Mucosa of rectum (tissue), 2 donors: Measurements from ENCODE around the gene MAPK14.
"Not testable (repeated sequence)": the region's sequence is repeated elsewhere in the genome, so short reads cannot be mapped to it uniquely, and the experiment has no call there.

Experiments
- H3K27ac ChIP-seq, 2 donors: one replicate each; pipeline ENCODE4 v1.7.0; 2013; ENCODE audit warnings: inconsistent platforms in 2 of 2, low read depth in 2 of 2, low read length in 2 of 2
- H3K27me3 ChIP-seq, 2 donors: one replicate each; pipeline ENCODE4 v1.7.0; 2013; ENCODE audit warnings: low read length in 2 of 2; ENCODE audit not compliant: control insufficient read depth in 2 of 2, insufficient read depth in 2 of 2
- H3K36me3 ChIP-seq, 2 donors: one replicate each; pipeline ENCODE4 v1.7.0; 2013; ENCODE audit warnings: low read length in 2 of 2; ENCODE audit not compliant: control insufficient read depth in 2 of 2, insufficient read depth in 2 of 2
- H3K4me1 ChIP-seq, 2 donors: one replicate each; pipeline ENCODE4 v1.7.0; 2013; ENCODE audit warnings: low read length in 2 of 2, mild to moderate bottlenecking in 1 of 2; ENCODE audit not compliant: control insufficient read depth in 2 of 2, insufficient read depth in 2 of 2
- H3K4me3 ChIP-seq, 2 donors: one replicate each; pipeline ENCODE4 v1.7.0; 2013; ENCODE audit warnings: low read length in 2 of 2
- H3K9ac ChIP-seq, 2 donors: one replicate each; pipeline ENCODE4 v1.7.0; 2013; ENCODE audit warnings: low read length in 2 of 2, low read depth in 1 of 2, mild to moderate bottlenecking in 1 of 2
- H3K9me3 ChIP-seq, 2 donors: one replicate each; pipeline ENCODE4 v1.7.0; 2013; ENCODE audit warnings: low read length in 2 of 2; ENCODE audit not compliant: control insufficient read depth in 2 of 2
- donor health status: healthy.
- donor health status: Normal muscosa, but diverticular disease.

MAPK14 gene

DNA sequence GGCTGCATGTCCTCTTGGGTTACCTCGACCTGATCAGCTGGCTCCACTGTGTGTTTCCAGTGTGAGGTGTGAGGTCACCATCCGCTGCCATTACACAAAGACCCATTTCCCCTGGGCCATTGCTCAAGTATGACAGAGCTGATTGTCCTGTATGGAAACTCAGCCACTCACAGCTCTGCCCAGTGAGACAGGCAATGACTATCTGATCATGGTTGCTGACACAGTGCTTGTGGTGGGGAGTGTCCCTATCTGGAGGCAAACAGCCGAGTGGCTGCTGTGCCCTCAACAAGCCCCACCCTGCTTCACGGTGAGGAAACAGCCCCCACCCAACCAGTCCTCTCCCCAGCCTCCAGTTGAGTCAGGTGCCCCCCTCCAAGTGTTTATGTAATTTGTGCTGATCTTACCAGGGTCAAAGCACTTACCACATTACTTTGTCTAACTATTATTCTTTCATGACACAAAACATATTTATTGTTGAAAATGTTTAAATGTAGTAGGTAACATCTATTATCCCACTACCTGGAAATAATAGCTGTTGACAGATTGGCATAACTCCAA, 91.0 kb downstream of the MAPK14 start:
- peaks cover 35 to 41% of the 10 kb centered on the region in 2 donors for H3K4me1 ChIP-seq
- H3K9ac ChIP-seq: no peak overlapping the region
- peak overlapping the region; percentile 43 to 53 for H3K27ac ChIP-seq
- no peaks in the 10 kb centered on the region for H3K27me3 ChIP-seq
- peaks cover 0 to 4% of the 10 kb centered on the region in 2 donors for H3K36me3 ChIP-seq
- H3K9me3 ChIP-seq: no peaks in the 10 kb centered on the region
- H3K4me3 ChIP-seq: no peak overlapping the region

DNA sequence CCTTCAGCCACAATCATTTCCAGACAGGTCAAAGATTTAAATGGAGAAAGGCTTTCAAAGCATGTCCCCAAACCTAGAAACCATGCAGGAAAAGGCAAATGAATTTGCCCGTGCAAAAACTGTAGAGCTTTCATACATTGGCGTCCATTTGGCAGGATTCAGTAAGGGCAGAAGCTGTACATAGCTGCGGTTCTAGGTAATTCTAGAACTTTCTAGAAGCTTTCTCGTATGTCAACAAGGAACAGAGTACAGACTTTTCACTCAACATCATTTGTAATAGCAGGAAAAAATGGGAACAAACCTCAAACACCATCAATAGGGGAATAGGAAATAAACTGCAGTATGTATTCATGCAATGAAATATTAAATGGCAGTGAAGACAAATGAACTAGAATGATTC, 91.6 kb downstream of the MAPK14 start:
- Histone ChIP-seq H3K27ac (peak overlapping the region; percentile 21 to 25), H3K36me3 (peaks cover 0 to 4% of the 10 kb centered on the region in 2 donors), H3K4me1 (peaks cover 37 to 38% of the 10 kb centered on the region in 2 donors), H3K9me3 (no peaks in the 10 kb centered on the region), H3K9ac (no peak overlapping the region), H3K4me3 (no peak overlapping the region), H3K27me3 (no peaks in the 10 kb centered on the region)

DNA sequence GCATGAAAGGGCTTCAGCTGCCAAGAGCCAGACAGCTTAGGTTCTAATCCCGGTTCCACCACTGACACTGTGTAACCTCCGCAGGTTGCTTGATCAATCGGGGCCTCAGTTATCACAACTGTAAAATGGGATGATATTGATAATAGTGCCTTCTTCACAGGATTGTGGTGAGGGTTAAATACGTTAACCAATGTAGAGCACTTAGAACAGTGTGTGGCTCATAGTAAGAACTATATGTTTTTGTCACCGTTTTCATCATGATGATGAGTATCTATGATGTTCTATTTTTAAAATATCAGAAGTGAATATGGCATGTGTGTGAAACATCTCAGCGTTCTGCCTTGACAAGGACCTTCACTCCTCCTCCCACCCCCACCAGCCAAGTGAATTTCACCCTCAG, 92.4 kb downstream of the MAPK14 start:
- no peaks in the 10 kb centered on the region for H3K9me3 ChIP-seq
- H3K36me3 ChIP-seq: peaks cover 0 to 4% of the 10 kb centered on the region in 2 donors
- H3K4me3 ChIP-seq: peak overlapping the region in 1 of 2 donors; percentile 61
- peaks cover 32% of the 10 kb centered on the region in 2 donors for H3K4me1 ChIP-seq
- no peaks in the 10 kb centered on the region for H3K27me3 ChIP-seq
- H3K9ac ChIP-seq: peak overlapping the region; percentile 35 to 69
- peak overlapping the region; percentile 92 to 95 for H3K27ac ChIP-seq

DNA sequence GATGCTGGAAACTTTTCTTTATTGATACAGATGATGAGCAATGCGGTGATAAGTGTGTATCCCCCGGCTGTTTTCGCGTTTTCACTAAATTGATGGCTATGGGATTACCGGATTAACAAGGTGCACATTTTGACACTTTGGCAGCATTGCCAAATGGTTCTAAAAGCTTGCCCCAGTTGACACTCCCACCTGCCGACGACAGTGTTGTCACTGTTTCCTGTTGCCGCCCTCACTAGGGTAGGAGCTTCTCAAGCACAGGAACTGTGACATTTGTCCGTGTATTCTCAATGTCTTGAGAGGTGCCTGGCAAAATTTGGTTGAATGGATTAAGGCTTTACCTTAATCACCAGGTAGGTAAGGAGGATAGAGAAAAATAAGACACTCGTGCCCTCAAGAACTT, 92.9 kb downstream of the MAPK14 start:
- H3K27me3 ChIP-seq: no peaks in the 10 kb centered on the region
- H3K4me3 ChIP-seq: peak overlapping the region; percentile 31 to 61
- peak overlapping the region; percentile 92 to 95 for H3K27ac ChIP-seq
- no peaks in the 10 kb centered on the region for H3K9me3 ChIP-seq
- peaks cover 0 to 4% of the 10 kb centered on the region in 2 donors for H3K36me3 ChIP-seq
- H3K9ac ChIP-seq: peak overlapping the region; percentile 60 to 69
- H3K4me1 ChIP-seq: peaks cover 28 to 30% of the 10 kb centered on the region in 2 donors

DNA sequence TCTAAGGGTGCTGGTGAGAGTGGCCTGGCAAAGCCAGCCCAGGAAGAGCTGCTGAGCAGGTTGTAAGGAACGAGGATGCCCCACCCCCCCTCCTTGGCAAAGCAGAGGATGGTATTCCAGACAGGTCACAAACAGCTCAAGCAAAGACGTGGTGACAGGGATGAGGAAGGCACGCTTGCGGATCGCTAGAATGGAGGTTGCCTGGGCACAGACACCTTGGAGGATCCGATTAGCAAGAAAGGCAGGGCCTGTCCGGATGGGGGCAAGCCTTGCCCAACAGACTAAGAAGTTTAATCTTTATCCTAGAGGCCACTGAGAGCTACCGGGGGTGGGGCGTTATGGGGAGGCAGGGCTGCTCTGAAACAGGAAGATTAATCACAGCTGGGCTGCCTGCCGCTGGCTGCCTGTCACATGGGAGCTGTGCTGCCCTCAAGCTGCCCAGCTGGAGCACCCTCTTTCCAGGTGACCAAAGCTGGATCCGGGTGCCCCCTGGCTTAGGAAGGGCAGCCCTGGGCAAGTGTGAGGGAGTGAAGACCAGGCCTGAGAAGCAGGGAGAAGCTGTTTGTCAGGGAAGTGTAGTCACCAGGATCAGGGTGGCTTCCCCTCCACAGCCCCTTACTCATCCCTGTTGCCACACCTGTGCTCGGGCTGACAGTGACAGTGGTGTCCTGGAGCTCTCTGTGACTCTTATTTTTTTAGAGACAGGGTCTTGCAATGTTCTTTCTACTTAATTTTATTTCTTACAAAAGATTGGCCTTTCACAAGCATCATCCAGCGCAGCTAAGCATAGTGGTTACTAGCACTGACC, 93.6 kb downstream of the MAPK14 start:
- Histone ChIP-seq H3K9me3 (no peaks in the 10 kb centered on the region), H3K27me3 (no peaks in the 10 kb centered on the region), H3K36me3 (peaks cover 0 to 4% of the 10 kb centered on the region in 2 donors), H3K4me1 (peaks cover 26 to 30% of the 10 kb centered on the region in 2 donors), H3K9ac (peak overlapping the region; percentile 63 to 69), H3K27ac (peak overlapping the region; percentile 92 to 95), H3K4me3 (peak overlapping the region; percentile 31 to 61)

DNA sequence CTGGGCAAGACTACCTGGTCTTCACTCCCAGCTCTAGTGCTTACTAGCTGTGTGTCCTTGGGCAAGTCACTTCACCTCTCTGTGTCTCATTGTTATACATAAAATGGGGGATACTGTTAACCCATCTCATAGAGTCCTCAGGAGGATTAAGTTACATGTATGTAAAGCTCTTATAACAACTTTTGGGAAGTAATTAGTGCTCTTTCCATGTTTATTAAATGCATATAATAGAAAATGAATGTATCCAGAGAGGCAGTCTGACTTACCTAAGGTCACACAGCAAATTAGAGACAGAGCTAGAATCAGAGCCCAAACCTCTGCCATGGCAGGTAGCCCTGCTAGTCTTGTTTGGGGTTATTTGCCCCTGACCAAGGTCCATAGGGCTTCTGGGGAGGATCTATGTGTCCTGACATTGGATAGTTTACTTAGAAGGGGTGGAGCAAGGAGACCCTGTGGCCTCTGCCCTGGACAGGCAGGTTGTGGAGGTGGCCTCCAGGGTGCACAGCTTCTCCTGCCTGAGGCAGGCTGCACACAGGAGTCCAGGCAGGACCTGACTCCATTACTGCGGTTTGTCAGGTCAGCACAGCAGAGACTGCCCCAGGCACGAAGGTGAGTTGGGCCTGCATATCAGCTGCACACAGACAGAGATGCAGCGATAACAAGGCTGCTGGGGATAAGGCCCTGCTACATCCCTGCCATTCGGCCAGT, 94.3 kb downstream of the MAPK14 start:
- no peaks in the 10 kb centered on the region for H3K9me3 ChIP-seq
- peak overlapping the region; percentile 92 to 95 for H3K27ac ChIP-seq
- H3K36me3 ChIP-seq: peaks cover 0 to 3% of the 10 kb centered on the region in 2 donors
- peaks cover 26 to 27% of the 10 kb centered on the region in 2 donors for H3K4me1 ChIP-seq
- no peak overlapping the region for H3K4me3 ChIP-seq
- no peaks in the 10 kb centered on the region for H3K27me3 ChIP-seq
- H3K9ac ChIP-seq: peak overlapping the region; percentile 63 to 69

DNA sequence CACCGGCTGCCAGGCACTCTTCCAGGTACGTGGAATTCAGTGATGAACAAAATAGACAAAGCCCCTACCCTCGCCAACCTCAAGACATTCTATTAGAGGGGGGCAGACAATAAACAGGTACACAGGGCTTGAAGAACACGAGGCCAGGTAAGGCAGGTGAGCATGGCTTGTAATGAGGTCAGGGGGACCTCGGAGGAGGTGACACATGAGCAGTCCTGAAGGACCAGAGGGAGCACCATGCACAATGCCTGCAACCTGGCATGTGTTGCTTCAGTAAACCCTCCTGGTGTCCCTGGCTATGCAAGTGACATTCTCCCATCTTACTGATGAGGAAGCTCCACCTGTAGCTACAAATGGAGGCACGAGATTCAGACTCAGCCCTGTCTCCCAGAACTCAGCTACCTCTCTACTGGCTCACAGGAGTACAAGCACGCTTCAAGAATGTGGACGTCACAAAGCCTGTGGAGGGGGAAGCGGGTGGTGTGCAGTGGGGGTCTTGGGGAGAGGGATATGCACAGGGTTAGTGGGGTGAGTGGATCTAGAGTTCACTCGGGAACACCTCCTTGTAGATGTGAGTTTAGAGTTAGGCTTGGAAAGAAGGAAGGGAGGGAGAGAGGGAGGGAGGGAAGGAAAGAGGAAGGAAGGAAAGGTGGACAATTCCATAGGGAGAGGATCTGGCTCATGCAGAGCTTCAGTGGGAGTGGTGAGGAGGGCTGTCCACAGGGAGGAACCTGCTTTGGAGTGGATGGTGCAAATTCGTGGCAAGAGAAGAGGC, 95.1 kb downstream of the MAPK14 start:
- H3K27ac ChIP-seq: no peak overlapping the region
- H3K4me1 ChIP-seq: peaks cover 26 to 27% of the 10 kb centered on the region in 2 donors
- H3K9ac ChIP-seq: no peak overlapping the region
- no peaks in the 10 kb centered on the region for H3K27me3 ChIP-seq
- no peaks in the 10 kb centered on the region for H3K9me3 ChIP-seq
- H3K4me3 ChIP-seq: no peak overlapping the region
- H3K36me3 ChIP-seq: no peaks in the 10 kb centered on the region

DNA sequence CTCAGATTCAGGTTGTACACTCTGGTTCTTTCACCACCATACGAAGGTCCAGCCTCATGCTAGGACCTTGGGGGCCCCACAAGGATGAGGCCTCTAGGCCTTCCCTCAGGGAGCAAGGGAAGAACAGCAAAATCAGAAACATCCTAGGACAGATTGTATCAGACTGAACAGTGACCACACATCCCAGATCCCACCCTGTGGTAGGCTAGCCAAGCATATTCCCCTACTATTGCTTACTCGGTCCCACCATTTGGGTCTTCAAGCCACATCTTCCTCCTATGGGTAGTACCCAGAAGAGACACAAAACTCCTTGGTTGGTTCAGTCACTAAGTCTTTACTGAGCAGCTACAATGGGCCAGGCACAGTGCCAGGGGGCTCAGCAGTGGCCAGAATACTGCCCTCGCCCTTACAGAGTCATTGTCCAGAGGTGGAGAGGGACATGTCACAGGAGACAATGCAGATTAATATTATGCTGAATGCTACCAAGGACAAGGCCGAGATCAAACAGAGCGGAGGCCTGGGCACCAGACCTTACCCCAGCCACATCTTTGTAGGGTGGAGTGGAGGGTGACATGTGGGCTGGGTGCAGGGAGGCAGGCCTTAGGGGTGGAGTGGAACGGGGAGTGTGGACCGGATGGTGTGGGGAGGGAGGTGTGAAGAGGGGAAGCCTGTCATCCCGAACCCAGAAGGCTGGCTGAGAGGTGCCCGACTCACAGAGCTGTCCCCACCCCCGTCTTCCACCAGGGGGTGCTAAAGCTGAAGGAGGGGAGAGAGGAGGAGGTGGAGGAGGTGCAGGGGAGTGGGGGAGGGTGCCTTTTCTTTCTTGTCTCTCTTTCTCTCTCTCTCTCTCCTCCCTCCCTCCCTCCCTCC, 95.9 kb downstream of the MAPK14 start:
- H3K9ac ChIP-seq: peak overlapping the region in 1 of 2 donors; percentile 21

DNA sequence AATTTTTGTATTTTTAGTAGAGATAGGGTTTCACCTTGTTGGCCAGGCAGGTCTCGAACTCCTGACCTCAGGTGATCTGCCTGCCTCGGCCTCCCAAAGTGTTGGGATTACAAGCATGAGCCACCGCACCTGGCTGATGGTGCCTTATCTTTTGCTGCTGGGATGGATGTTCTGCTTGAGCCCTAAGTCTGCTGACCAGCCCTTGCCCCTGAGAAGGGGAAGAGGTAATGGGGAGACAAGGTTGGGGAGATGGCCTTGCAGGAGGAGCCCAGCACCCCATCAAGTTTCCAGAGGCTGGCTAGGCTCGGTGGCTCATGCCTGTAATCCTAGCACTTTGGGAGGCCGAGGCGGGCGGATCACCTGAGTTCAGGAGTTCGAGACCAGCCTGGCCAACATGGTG, 96.7 kb downstream of the MAPK14 start:
- not testable (repeated sequence) for H3K9me3 ChIP-seq, H3K27me3 ChIP-seq, H3K36me3 ChIP-seq, H3K4me3 ChIP-seq, H3K27ac ChIP-seq, H3K9ac ChIP-seq
- peaks cover 22 to 28% of the 10 kb centered on the region in 2 donors for H3K4me1 ChIP-seq

More for the DNA sequence above, 95.9 kb downstream of the MAPK14 start:
- peaks cover 23 to 27% of the 10 kb centered on the region in 2 donors for H3K4me1 ChIP-seq
- no peak overlapping the region for H3K4me3 ChIP-seq
- no peaks in the 10 kb centered on the region for H3K27me3 ChIP-seq
- H3K9me3 ChIP-seq: no peaks in the 10 kb centered on the region
- H3K27ac ChIP-seq: peak overlapping the region; percentile 3 to 40
- no peaks in the 10 kb centered on the region for H3K36me3 ChIP-seq
